ENCODE data around the gene NAV2. TPM values are rescaled to one million over a fixed set of nuclear protein-coding genes. Genes with fewer than 3 reads are reported as not detected.

Gene NAV2
- total RNA-seq, 1 donor from 2014 or later = 6.8 TPM

GRCh38 chr11:20134991-20135736 is 422.5 kb downstream of the NAV2 start:
- no peak for DNase-seq

GRCh38 chr11:20137637-20138036 is 425.0 kb downstream of the NAV2 start:
- no peak for DNase-seq

DNA sequence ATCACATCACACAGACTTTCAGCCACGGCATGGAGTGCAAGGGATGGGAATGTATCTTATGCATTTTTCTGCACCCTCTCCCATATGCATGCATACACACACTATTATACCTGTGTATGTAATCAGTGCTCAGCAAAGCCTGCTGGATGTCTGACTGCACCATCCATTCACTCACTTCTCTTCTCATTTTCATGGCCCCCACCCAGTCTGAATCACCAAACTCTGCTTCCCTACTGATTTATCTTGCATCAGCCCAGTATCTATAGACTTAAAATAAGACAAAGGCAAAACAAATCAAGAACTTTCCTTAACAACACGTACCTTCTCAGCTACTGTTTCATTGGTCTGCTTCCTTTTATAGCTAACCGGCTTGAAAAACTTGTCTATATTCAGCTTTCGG is 426.1 kb downstream of the NAV2 start:
- no peak for DNase-seq

- no peak for DNase-seq
Observed at GRCh38 chr11:20154381-20154780, 441.7 kb downstream of the NAV2 start.

- no peak for DNase-seq
Observed at GRCh38 chr11:20155683-20156279, 443.1 kb downstream of the NAV2 start.

DNA sequence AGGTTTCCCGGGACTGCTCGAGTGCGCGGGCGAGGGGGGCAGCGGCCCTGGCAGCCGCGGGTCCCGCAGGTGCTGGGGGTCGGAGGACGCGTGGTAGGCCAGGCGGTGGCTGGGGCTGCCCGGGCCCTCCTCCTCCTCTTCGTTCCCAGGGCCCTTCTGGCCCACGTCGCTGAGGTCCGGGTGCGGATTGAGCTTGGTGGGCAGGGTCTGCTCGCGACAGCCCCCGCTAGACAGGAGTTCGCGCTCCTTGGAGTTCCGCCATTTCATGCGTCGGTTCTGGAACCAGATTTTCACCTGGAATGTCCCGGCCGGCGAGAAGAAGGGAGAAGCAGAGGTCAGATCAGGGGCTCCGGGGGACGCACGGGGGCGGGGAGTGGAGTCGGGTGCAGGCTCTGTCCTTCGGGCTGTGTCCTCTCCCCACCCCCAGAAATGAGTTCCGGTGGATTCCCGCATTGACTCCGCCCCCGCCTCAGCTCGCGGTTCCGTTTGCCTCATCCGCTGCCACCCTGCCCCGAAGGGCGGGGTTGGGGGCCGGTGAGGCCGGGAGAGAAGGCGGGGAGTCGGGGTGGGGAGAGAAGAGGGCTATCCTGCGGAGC is 443.7 kb downstream of the NAV2 start:
- DNase-seq = no peak

GRCh38 chr11:20156876-20157613 is 444.4 kb downstream of the NAV2 start:
- DNase-seq = no peak

GRCh38 chr11:20157728-20158127 is 445.1 kb downstream of the NAV2 start:
- DNase-seq = no peak

- DNase-seq = peak; percentile 80
Observed at GRCh38 chr11:20158597-20159257, 446.1 kb downstream of the NAV2 start.

DNA sequence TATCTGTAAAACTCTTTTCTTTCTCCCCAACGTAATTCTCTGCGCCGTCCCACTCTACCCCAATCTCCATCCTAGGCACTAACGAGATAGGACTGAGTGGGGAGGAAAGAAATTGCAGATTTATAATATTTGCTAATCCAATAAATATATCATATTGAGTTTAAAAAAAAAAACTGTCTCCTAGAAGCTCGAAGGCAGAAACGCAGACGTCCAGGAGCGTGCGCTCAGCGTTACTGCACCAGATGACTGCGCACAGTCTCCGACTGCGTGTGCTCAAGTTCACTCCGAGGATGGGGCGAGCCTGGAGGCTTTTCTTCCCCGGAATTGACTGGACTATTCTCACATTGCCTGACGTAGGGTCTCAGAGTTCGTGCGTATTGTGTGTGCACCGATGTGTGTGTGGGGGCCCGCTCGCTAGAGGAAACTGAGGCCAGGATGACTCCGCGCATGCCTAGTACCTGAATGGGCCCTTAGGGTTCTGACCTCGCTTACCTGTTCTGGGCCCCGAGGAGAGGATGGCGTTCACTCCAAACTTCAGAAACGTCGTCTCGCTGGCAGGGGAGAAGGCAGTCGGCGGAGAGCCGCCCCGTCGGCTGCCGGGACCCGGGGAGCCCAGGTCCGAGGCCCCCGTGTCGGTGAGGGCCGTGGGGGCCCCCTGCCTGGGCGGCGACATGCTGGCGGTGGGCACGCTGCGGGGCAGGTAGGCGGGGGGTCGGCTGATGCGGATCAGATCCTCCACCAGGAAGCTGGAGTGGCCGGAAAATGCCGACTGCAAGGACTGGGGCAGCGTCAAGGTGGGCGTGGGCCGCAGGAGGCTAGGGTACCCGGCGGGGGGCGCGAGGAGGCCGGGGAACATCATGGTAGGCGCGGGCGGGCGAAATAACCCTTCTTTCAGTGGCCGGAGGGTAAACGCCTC is 447.1 kb downstream of the NAV2 start:
- no peak for DNase-seq

- no peak for DNase-seq
Observed at GRCh38 chr11:20160425-20161229, 448.0 kb downstream of the NAV2 start, which contains the start of gene DBX1. DBX1 (minus strand) TSS chr11:20160475; CDS start chr11:20160324, 151 bp downstream.

GRCh38 chr11:20161230-20161918 is 448.7 kb downstream of the NAV2 start:
- no peak for DNase-seq

DNA sequence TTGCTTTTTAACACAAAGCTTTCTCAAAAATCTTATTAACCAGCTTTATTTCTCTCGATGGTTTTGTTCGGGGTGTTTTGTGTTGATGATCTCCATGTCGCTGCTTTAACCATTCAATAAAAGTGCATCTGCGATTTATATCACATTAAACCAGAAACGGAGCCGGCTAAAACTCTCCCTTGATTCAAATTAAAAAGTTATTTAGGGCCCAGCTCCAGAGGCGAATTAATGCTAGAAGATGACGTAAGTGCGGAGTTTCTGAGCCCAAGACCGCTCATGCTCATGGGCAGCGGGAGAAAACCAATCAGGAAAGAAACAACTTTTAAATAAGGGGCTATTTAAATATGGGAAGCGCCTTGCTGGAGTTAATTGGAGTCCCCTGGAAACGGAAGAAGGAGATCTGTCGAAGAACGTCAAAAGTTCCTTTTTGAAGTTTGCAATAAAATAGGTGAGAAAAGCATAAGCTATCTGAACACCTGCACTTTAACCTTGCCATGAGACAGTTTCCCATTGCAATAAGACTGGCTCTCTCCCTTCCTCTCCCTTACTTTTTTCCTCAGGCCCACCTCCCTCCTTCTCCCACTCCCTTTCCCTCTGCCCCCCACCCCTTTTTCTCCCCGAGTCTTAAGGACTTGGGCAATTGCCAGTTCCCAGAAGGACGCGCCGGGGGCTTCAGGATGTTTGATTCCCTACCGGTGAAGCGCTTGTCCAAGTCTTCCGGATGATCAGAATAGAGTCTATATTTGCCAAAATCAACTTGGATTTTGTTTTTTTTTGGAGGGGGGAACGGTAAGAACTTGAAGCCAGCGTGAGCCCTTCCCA is 449.5 kb downstream of the NAV2 start:
- no peak for DNase-seq

- peak; percentile 40 for DNase-seq
Observed at GRCh38 chr11:20162824-20163782, 450.5 kb downstream of the NAV2 start.

GRCh38 chr11:20163783-20164481 is 451.3 kb downstream of the NAV2 start:
- DNase-seq = no peak
